Activated CD4-positive, alpha-beta T cell treated with anti-CD3 and anti-CD28 coated beads, Interleukin-2, amount 50 U/mL, for 4 hours (primary cell): ENCODE measurements around the gene MYL5.
"Not testable (repeated sequence)": the region's sequence is repeated elsewhere in the genome, so short reads cannot be mapped to it uniquely, and the experiment has no call there.

Source experiments
- DNase-seq, 2 experiments: peaks; one replicate each; pipeline ENCODE4 v3.0.0-alpha.2; 2020

Gene MYL5

GRCh38 chr4:674172-675035, at the start of gene MYL5, which contains the start of gene ATP5ME:
MYL5 (plus strand) TSS chr4:674542; CDS start chr4:678027, 3,485 bp downstream.
ATP5ME (minus strand) TSS chr4:674276; CDS start chr4:674247, 29 bp downstream.
- peak; percentile 96 to 97 for DNase-seq

GRCh38 chr4:624705-625590, 49.4 kb upstream of the MYL5 start, which contains the start of gene PDE6B:
PDE6B (plus strand) TSS chr4:625573; CDS start chr4:625627, 54 bp downstream.
- DNase-seq = no peak

GRCh38 chr4:625631-626161, 48.6 kb upstream of the MYL5 start:
- no peak for DNase-seq

GRCh38 chr4:626201-627091, 47.9 kb upstream of the MYL5 start:
- DNase-seq = no peak

- no peak for DNase-seq
Observed at GRCh38 chr4:627347-628125, 46.8 kb upstream of the MYL5 start.

GRCh38 chr4:628311-628741, 46.0 kb upstream of the MYL5 start:
- DNase-seq = no peak

- no peak for DNase-seq
Observed at GRCh38 chr4:628821-629635, 45.3 kb upstream of the MYL5 start.

GRCh38 chr4:629636-629914, 44.8 kb upstream of the MYL5 start:
- no peak for DNase-seq

- no peak for DNase-seq
Observed at GRCh38 chr4:629915-630641, 44.3 kb upstream of the MYL5 start.

- no peak for DNase-seq
Observed at GRCh38 chr4:630656-631055, 43.7 kb upstream of the MYL5 start.

GRCh38 chr4:632196-632790, 42.0 kb upstream of the MYL5 start:
- DNase-seq = no peak

GRCh38 chr4:632926-633325, 41.4 kb upstream of the MYL5 start:
- DNase-seq = no peak

GRCh38 chr4:633406-633805, 40.9 kb upstream of the MYL5 start:
- no peak for DNase-seq

GRCh38 chr4:633976-634598, 40.3 kb upstream of the MYL5 start:
- DNase-seq = no peak

- no peak for DNase-seq
Observed at GRCh38 chr4:634599-634985, 39.8 kb upstream of the MYL5 start.

- DNase-seq = not testable (repeated sequence)
Observed at GRCh38 chr4:635066-635835, 39.1 kb upstream of the MYL5 start.

- DNase-seq = no peak
Observed at GRCh38 chr4:635851-636627, 38.3 kb upstream of the MYL5 start.
